ENCODE data around the gene NLK. TPM values are rescaled to one million over a fixed set of nuclear protein-coding genes. Genes with fewer than 3 reads are reported as not detected.
A peak's percentile ranks its signal among the peaks of the same experiment; 100 is the strongest.

Gene NLK
- total RNA-seq, 1 donor from 2014 or later, result 25.4 TPM

GRCh38 chr17:28043741-28044140 is 1.3 kb downstream of the NLK start:
- Mint-ChIP-seq H3K27me3 (peaks cover 8% of the 10 kb centered on the region), H3K27ac (no peak overlapping the region), H3K36me3 (peaks cover 9% of the 10 kb centered on the region), H3K9me3 (peaks cover 7% of the 10 kb centered on the region), H3K4me3 (peak overlapping the region; percentile 93), H3K4me1 (ENCODE audit: unreplicated experiment) (peaks cover 40% of the 10 kb centered on the region)
- DNase-seq (ENCODE audit: extremely low spot score, unreplicated experiment), result no peak
- no peak for TF ChIP-seq CTCF (conservative IDR thresholded peaks at IDR 0.05)

DNA sequence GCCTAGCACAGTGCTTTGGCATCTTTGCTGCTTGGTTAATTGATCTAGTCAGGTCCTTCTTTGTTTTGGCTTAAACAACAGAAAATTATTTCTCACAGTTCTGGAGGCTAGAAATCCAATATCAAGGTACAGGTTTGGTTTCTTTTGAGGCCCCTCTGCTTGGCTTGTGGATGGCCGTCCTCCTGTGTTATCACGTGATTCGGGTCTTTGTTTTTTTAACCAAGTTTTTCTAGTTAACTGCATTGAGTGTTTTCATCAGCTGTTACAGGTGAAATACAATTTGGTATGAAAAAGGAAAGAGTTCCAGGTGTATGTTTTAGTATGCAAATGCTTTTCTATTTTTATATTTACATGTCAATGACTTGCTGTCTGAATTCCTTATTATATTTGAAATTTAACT is 2.8 kb downstream of the NLK start:
- Mint-ChIP-seq H3K9me3 (peaks cover 7% of the 10 kb centered on the region), H3K27ac (no peak overlapping the region), H3K4me1 (ENCODE audit: unreplicated experiment) (peaks cover 45% of the 10 kb centered on the region), H3K36me3 (peaks cover 12% of the 10 kb centered on the region), H3K27me3 (peaks cover 4% of the 10 kb centered on the region), H3K4me3 (peak overlapping the region; percentile 54)
- no peak for TF ChIP-seq CTCF (conservative IDR thresholded peaks at IDR 0.05)
- DNase-seq (ENCODE audit: extremely low spot score, unreplicated experiment), result no peak

DNA sequence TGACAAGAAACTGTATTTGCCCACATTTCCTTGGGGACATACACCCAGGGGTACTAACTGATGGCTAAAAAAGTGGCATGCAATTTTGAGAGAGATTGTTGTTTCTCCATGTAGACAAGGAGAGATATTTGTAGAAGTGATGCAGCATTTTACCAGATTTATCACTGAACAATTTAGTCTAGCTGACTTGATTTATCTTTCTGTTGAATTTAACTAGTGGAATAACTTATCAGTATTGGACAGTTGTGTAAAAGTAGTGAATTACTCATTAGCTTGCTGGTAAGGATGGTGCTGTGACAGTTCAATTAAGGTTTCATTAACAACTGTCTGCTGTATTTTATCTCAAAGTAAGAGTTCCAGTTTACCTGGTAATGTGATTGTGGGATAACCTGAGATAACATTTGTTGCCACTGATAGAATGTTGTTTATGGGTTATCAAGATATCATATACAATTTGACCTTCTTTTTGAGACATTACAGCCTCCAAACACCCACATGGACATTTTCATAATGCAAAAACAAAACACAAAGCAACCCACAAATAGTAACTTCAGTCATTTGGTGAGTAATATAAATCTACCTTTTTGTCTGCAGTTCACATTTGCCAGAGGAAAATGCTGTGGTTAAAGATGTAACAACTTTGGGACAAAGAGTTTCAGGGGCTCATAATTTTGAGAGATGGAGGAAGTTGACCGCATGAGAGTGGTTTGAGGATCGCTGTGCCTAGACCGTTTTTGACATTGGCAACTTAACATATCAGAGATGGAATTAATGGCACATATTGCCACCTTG is 3.8 kb downstream of the NLK start:
- no peak overlapping the region for H3K27ac Mint-ChIP-seq
- no peaks in the 10 kb centered on the region for H3K27me3 Mint-ChIP-seq
- TF ChIP-seq CTCF (conservative IDR thresholded peaks at IDR 0.05), result no peak
- peaks cover under 1% of the 10 kb centered on the region for H3K9me3 Mint-ChIP-seq
- no peak for DNase-seq (ENCODE audit: extremely low spot score, unreplicated experiment)
- peaks cover 12% of the 10 kb centered on the region for H3K36me3 Mint-ChIP-seq
- peaks cover 44% of the 10 kb centered on the region for H3K4me1 Mint-ChIP-seq (ENCODE audit: unreplicated experiment)
- no peak overlapping the region for H3K4me3 Mint-ChIP-seq

GRCh38 chr17:28047806-28048205 is 5.3 kb downstream of the NLK start:
- DNase-seq (ENCODE audit: extremely low spot score, unreplicated experiment), result no peak
- Mint-ChIP-seq H3K27ac (no peak overlapping the region), H3K27me3 (no peaks in the 10 kb centered on the region), H3K4me1 (ENCODE audit: unreplicated experiment) (peaks cover 40% of the 10 kb centered on the region), H3K9me3 (no peaks in the 10 kb centered on the region), H3K36me3 (peaks cover 12% of the 10 kb centered on the region), H3K4me3 (no peak overlapping the region)
- no peak for TF ChIP-seq CTCF (conservative IDR thresholded peaks at IDR 0.05)

GRCh38 chr17:28049071-28049470 is 6.6 kb downstream of the NLK start:
- Mint-ChIP-seq H3K9me3 (no peaks in the 10 kb centered on the region), H3K4me1 (ENCODE audit: unreplicated experiment) (peaks cover 40% of the 10 kb centered on the region), H3K27ac (no peak overlapping the region), H3K27me3 (no peaks in the 10 kb centered on the region), H3K4me3 (no peak overlapping the region), H3K36me3 (peaks cover 12% of the 10 kb centered on the region)
- no peak for TF ChIP-seq CTCF (conservative IDR thresholded peaks at IDR 0.05)
- DNase-seq (ENCODE audit: extremely low spot score, unreplicated experiment), result no peak
